EH (cell line): ENCODE results near the gene PCDHB9.

Source experiments
- DNase-seq: peaks from one replicate; pipeline ENCODE4 v3.0.0-alpha.2; 2015; ENCODE audit warnings: low read depth

The PCDHB9 gene

DNA sequence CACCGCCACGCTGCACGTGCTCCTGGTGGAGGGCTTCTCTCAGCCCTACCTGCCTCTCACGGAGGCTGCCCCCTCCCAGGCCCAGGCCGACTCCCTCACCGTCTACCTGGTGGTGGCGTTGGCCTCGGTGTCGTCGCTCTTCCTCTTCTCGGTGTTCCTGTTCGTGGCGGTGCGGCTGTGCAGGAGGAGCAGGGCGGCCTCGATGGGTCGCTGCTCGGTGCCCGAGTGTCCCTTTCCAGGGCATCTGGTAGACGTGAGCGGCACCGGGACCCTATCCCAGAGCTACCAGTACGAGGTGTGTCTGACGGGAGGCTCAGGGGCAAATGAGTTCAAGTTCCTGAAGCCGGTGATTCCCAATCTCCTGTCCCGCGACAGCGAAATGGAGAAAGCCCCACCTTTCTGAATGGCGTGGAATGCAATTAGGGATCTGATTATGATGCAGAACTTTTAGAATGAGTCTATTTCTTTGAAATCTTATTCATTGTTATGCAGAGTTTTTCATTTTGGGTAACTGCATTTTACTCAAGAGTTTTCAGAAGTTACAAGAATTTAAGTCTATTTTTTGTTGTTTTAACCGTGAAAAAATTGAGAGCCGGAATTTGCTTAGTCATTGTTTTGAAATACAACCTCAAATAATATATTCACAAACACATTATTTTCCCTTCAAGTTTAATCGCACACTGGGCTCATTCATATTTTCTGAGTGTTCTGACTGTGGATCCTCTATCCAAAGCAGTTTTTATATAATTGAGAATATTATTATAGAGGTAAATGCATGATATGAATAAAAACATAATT lies 49.8 kb downstream of the PCDHB9 start:
- no peak for DNase-seq
